HG02852 (cell line): Measurements from ENCODE around the gene EHBP1.
"Not testable (repeated sequence)": the region's sequence is repeated elsewhere in the genome, so short reads cannot be mapped to it uniquely, and the experiment has no call there.

Source experiments
- ATAC-seq: cut with Tn5 transposase; IDR thresholded peaks from one replicate; pipeline ENCODE4 v1.9.1; 2021; ENCODE audit warnings: mild to moderate bottlenecking, moderate library complexity; ENCODE audit not compliant: unreplicated experiment

EHBP1 gene

GRCh38 chr2:63058144-63058920, 352.8 kb downstream of the EHBP1 start:
- ATAC-seq = no peak

DNA sequence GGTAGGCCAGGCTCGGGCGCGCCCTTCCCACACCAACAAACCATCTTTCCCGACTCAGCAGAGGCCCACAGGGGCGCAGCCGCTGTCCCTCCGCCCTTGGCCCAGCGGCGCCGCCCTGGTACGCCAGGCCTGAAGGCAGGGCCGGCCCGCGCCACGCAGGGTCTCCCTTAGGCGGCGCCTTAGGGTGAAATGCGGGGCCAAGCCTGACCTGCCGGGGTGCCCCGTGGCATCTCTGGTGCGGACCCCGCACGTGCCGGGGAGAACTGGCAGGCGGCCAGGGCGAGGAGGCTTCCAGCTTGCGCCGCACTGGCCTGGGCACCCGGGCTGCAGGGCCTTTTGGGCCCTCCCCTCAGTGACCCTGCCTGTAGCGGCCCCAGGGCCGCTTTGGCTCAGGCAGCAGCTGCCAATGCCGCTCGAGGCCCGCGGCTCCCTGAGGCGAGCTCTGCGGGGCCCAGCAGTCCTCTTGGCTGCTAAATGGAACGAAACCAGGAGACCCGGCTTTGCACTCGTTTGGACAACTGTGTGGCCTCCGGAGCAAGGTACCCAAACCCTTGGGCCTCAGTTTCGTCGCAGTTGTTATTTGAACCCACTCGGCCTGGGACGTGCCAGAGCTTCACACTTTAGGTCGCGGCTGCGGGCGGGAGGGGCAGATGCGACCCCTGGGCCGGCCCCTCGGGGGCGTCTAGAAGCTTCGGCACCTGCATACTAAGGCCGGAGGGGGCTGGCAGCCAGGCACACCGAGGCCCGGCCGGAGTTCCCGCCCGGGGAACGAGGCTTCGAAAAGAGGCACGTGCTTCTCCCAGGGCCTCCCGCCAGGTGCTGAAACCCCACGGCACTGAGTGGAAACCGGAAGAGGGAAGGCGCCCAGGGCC, 353.6 kb downstream of the EHBP1 start:
- no peak for ATAC-seq

- ATAC-seq = no peak
Measured at GRCh38 chr2:63059793-63060471, 354.4 kb downstream of the EHBP1 start.

DNA sequence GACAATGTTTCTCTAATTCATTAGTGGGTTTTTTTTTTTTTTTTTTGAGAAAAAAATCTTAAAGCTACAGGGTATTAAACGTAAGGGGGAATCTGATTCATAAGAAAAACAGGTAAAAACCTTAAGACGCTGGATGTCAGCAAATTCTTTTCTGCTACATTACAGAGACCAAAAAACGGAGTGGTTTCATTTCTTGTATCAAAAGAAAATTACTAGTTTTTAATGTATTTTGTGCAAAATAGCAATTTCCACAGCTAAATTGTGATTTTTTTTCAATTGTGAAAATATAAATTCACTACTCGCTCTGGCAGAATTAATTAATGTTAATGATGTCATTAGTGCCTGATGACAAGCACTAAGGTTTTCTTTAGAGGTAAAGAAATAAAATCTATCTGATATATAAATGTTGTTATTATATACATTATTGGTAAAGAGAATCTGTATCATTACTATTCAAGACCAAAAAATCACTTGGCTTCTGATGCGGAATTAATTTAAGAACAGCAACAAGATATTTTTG, 355.0 kb downstream of the EHBP1 start:
- no peak for ATAC-seq

GRCh38 chr2:63064197-63064596, 358.7 kb downstream of the EHBP1 start:
- ATAC-seq = no peak

DNA sequence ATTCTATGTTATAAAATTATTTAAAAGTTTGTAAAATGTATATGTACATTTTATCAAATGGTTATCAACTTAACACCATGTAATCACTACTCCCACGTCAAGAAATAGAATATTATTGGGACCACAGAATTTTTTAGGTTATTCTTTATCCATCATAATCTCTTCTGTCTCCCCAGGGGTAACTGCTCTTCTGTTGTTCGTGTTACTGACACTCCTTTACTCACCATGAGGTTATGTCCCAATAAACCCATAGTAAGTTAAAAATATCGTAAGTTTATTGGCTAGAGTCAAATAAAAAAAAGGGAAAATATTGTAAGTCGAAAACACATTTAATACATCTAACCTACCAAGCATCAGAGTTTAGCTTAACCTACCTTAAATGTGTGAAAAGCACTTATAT, 359.1 kb downstream of the EHBP1 start:
- no peak for ATAC-seq

GRCh38 chr2:63066265-63066664, 360.8 kb downstream of the EHBP1 start:
- no peak for ATAC-seq

DNA sequence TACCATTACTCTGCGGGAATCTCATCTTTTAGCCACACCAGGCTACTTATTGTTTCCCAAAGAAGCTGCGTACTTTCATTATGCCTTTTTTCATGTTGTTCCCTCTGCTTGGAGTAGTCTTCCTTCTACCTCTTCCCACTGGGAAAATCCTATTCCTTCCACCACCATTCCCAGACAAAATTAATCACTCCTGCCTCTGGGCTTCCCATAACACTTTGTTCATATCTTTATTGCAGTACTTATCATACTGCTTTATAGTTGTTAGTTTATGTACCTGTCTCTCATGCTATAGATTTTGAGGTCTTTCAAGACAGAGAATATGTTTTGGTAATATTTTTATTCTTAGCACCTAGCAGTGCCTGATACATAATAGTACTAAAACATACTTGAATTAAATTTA, 361.3 kb downstream of the EHBP1 start:
- ATAC-seq = no peak

DNA sequence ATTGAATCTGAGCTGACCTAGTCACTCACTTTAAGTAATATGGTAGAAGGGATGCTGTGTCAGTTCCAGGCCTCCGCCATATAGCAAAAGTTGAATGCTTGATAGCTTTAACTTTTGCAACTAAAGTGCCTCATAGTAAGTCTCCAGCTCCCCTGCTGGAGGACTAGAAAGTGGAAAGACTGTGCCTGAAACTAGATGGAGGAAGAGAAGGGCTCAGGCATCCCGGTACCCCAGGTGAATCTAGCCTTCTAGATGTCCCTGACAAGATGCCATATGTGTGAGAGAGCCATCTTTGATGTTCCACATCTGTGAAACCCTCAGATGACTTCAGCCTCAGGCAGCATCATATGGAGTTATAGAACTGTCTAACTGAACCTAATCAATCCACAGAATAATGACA, 366.2 kb downstream of the EHBP1 start:
- ATAC-seq = no peak

DNA sequence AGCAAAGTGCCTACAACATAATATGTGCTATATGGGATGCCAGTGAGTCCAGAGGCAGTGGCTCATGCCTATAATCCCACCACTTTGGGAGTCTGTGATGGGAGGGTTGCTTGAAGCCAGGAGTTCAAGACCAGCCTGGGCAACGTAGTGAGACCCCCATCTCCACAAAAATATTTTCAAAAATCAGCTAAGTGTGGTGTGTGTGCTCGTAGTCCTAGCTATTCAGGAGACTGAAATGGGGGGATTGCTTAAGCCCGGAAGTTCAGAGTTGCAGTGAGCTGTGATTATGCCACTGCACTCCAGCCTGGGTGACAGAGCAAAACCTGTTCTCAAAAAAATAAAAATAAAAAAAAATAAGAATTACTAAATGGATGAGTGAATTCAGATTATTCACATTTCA, 368.5 kb downstream of the EHBP1 start:
- ATAC-seq = no peak

GRCh38 chr2:63074399-63074798, 368.9 kb downstream of the EHBP1 start:
- not testable (repeated sequence) for ATAC-seq

GRCh38 chr2:63078852-63079606, 373.5 kb downstream of the EHBP1 start:
- no peak for ATAC-seq

- no peak for ATAC-seq
Measured at GRCh38 chr2:63081404-63081803, 375.9 kb downstream of the EHBP1 start.

- ATAC-seq = no peak
Measured at GRCh38 chr2:63086687-63087086, 381.2 kb downstream of the EHBP1 start.

DNA sequence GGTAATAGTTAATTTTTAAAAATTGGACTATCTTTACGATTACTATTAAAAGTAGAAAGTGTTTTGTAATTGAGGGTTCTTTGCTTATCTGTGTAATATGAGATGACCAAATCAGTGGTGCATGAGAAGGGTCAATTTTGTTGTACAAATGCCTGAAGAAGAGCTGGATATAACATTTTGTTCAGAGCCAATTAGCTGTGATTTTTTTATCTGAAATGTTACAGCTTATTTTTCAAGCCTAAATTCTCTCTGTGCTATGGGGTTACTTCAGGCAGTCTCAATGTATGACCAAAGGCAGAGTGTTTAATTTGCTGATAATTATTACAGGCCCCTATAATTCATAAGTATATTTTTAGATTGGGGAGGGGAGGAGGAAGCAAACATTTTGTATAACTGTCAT, 386.9 kb downstream of the EHBP1 start:
- ATAC-seq = no peak

- ATAC-seq = no peak
Measured at GRCh38 chr2:63092857-63093256, 387.3 kb downstream of the EHBP1 start.

GRCh38 chr2:63093502-63093901, 388.0 kb downstream of the EHBP1 start:
- no peak for ATAC-seq
